ENCODE data around the gene WNT1.

The WNT1 gene

GRCh38 chr12:48952691-48953090 is 25.4 kb upstream of the WNT1 start:
- no peak overlapping the region for H3K4me3 ChIP-seq (ENCODE audit: low read length)
- no peak for TF ChIP-seq CTCF (conservative IDR thresholded peaks at IDR 0.05; ENCODE audit: low read length)

GRCh38 chr12:48954061-48954460 is 24.1 kb upstream of the WNT1 start:
- no peak for DNase-seq (ENCODE audit: low read depth)
- TF ChIP-seq CTCF (conservative IDR thresholded peaks at IDR 0.05; ENCODE audit: low read length), result no peak
- no peak overlapping the region for H3K4me3 ChIP-seq (ENCODE audit: low read length)

More at GRCh38 chr12:48952691-48953090, 25.4 kb upstream of the WNT1 start:
- DNase-seq (ENCODE audit: low read depth), result no peak

GRCh38 chr12:48954841-48955501 is 23.2 kb upstream of the WNT1 start:
- no peak for DNase-seq (ENCODE audit: low read depth)
- TF ChIP-seq CTCF (conservative IDR thresholded peaks at IDR 0.05; ENCODE audit: low read length), result no peak
- H3K4me3 ChIP-seq (ENCODE audit: low read length), result no peak overlapping the region

- peak; percentile 93 for DNase-seq (ENCODE audit: low read depth)
- no peak for TF ChIP-seq CTCF (conservative IDR thresholded peaks at IDR 0.05; ENCODE audit: low read length)
- peak overlapping the region; percentile 94 for H3K4me3 ChIP-seq (ENCODE audit: low read length)
Observed at GRCh38 chr12:48956279-48957140, 21.6 kb upstream of the WNT1 start.

- H3K4me3 ChIP-seq (ENCODE audit: low read length), result peak within 1 kb of the TSS; percentile 94
- peak; percentile 89 for DNase-seq (ENCODE audit: low read depth)
- no peak for TF ChIP-seq CTCF (conservative IDR thresholded peaks at IDR 0.05; ENCODE audit: low read length)
Observed at GRCh38 chr12:48957141-48958048, 20.7 kb upstream of the WNT1 start, which contains the start of gene ARF3. ARF3 (minus strand) TSS chr12:48957487; CDS start chr12:48941095, 16,392 bp downstream.

GRCh38 chr12:48958049-48958388 is 20.1 kb upstream of the WNT1 start:
- no peak for TF ChIP-seq CTCF (conservative IDR thresholded peaks at IDR 0.05; ENCODE audit: low read length)
- no peak for DNase-seq (ENCODE audit: low read depth)
- peak overlapping the region; percentile 94 for H3K4me3 ChIP-seq (ENCODE audit: low read length)
